ENCODE data around the gene MARCHF3.

Gene MARCHF3

DNA sequence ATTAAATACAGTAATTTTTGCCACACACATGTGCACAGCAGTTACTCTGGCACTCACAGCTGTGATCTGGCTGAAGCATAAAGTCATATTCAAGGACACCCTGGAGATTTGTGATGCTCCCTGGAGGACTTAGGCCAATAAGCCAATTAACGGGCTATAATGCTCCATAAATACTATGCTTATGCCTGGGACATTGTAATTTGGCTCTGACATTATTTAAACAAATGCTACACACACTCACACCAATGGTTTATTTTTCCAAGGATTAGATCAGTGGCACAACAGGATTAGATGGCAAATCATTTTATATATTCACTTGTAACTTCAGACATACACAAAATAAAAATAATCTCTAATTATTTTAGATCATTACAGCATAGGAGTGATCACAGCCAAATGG lies 142.2 kb downstream of the MARCHF3 start:
- no peaks in the 10 kb centered on the region for H3K36me3 ChIP-seq (ENCODE audit: insufficient read depth, low read length)
- no peaks in the 10 kb centered on the region for H3F3A ChIP-seq (ENCODE audit: low read depth)
- H3K27me3 ChIP-seq (ENCODE audit: insufficient read depth, low read length, poor library complexity, severe bottlenecking): no peaks in the 10 kb centered on the region
- no peaks in the 10 kb centered on the region for H3K9me3 ChIP-seq (ENCODE audit: insufficient read depth, low read depth, low read length)
- H3K4me3 ChIP-seq (ENCODE audit: low read length, poor library complexity, severe bottlenecking): no peak overlapping the region
- no peak overlapping the region for H3K4me2 ChIP-seq (ENCODE audit: low read depth, low read length, poor library complexity, severe bottlenecking)
- no peak overlapping the region for H3K9ac ChIP-seq (ENCODE audit: low read depth, low read length, poor library complexity, severe bottlenecking)
- H4K20me1 ChIP-seq (ENCODE audit: insufficient read depth, low read length, poor library complexity, severe bottlenecking): no peaks in the 10 kb centered on the region
- H2AFZ ChIP-seq (ENCODE audit: low read length): no peak overlapping the region
- TF ChIP-seq EZH2phosphoT487 (IDR thresholded peaks at IDR 0.05; ENCODE audit: borderline replicate concordance) (no peak), CTCF (conservative IDR thresholded peaks at IDR 0.05; ENCODE audit: low read length) (no peak)
- no peaks in the 10 kb centered on the region for H3K79me2 ChIP-seq (ENCODE audit: insufficient read depth, low read length)
- H3K9me2 ChIP-seq (replicated peaks; ENCODE audit: low read depth, low read length): no peaks in the 10 kb centered on the region
- no peaks in the 10 kb centered on the region for H3K4me1 ChIP-seq (ENCODE audit: insufficient read depth, low read length, poor library complexity, severe bottlenecking)

DNA sequence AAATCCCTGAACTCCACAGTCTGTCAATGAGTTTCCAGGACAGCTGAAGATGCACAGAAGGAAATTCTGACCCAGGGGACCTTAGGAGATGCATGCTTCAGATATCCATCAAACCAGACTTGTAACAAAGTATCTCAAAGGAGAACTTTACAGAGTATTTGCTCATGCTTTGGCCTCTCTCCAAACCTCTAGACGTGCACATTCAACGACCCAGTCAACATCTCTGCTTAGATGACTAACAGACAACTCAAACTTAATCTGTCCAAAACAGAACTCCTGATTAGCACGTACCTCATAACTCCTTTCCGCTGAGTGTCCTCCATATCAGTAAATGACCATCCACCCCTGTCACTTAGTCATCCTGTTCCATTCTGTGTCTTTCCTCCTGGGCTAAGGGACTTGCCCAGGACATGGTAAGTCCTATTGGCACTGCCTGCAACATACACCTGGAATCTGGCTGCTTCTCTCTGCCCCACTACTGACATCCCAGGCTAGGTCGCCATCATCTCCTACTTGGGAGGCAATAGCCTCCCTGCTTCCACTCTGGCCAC lies 146.0 kb downstream of the MARCHF3 start:
- Histone ChIP-seq H3K9me3 (ENCODE audit: insufficient read depth, low read depth, low read length) (no peaks in the 10 kb centered on the region), H3K9me2 (replicated peaks; ENCODE audit: low read depth, low read length) (no peaks in the 10 kb centered on the region), H3K9ac (ENCODE audit: low read depth, low read length, poor library complexity, severe bottlenecking) (no peak overlapping the region), H3K79me2 (ENCODE audit: insufficient read depth, low read length) (no peaks in the 10 kb centered on the region), H3K4me3 (ENCODE audit: low read length, poor library complexity, severe bottlenecking) (no peak overlapping the region), H3K27me3 (ENCODE audit: insufficient read depth, low read length, poor library complexity, severe bottlenecking) (no peaks in the 10 kb centered on the region), H3K4me2 (ENCODE audit: low read depth, low read length, poor library complexity, severe bottlenecking) (no peak overlapping the region), H4K20me1 (ENCODE audit: insufficient read depth, low read length, poor library complexity, severe bottlenecking) (no peaks in the 10 kb centered on the region), H3K36me3 (ENCODE audit: insufficient read depth, low read length) (no peaks in the 10 kb centered on the region), H3F3A (ENCODE audit: low read depth) (no peaks in the 10 kb centered on the region), H3K4me1 (ENCODE audit: insufficient read depth, low read length, poor library complexity, severe bottlenecking) (no peaks in the 10 kb centered on the region), H2AFZ (ENCODE audit: low read length) (no peak overlapping the region)
- TF ChIP-seq EZH2phosphoT487 (IDR thresholded peaks at IDR 0.05; ENCODE audit: borderline replicate concordance) (no peak), CTCF (conservative IDR thresholded peaks at IDR 0.05; ENCODE audit: low read length) (no peak)

DNA sequence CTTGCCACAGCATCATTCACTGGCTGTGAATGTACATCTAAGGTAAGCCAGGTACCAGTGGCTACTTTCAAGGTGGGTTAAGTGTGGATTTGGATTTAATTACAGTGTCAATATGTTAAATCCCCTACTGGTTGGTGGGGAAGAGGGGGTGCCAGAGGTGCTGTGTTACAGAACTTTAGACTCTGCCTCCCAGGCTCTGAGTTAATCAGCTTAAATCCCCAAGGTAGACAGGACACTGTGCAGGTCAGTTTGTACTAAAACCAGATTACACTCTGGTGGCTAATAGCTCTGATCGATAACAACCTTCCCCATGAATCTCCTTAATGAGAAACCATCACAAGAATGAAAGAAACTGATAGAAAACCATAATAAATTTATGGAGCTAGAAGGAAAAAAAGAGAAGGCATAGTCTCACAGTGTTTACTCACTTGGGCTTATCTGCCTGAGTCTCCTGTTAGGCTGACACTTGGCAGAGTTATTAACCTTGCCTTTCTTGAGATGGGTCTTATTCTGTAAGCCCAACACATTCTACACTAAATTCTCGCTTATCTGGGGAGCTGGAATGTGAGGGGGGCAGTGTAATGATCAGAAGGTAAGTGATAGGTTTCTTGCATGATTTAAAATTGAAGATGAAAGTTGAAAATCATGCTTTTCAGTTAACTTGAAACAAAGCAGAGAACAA lies 146.7 kb downstream of the MARCHF3 start:
- H3K36me3 ChIP-seq (ENCODE audit: insufficient read depth, low read length): no peaks in the 10 kb centered on the region
- H2AFZ ChIP-seq (ENCODE audit: low read length): no peak overlapping the region
- H3K9ac ChIP-seq (ENCODE audit: low read depth, low read length, poor library complexity, severe bottlenecking): no peak overlapping the region
- H4K20me1 ChIP-seq (ENCODE audit: insufficient read depth, low read length, poor library complexity, severe bottlenecking): no peaks in the 10 kb centered on the region
- no peak overlapping the region for H3K4me3 ChIP-seq (ENCODE audit: low read length, poor library complexity, severe bottlenecking)
- no peaks in the 10 kb centered on the region for H3K9me3 ChIP-seq (ENCODE audit: insufficient read depth, low read depth, low read length)
- H3K27me3 ChIP-seq (ENCODE audit: insufficient read depth, low read length, poor library complexity, severe bottlenecking): no peaks in the 10 kb centered on the region
- H3K4me1 ChIP-seq (ENCODE audit: insufficient read depth, low read length, poor library complexity, severe bottlenecking): no peaks in the 10 kb centered on the region
- no peaks in the 10 kb centered on the region for H3K9me2 ChIP-seq (replicated peaks; ENCODE audit: low read depth, low read length)
- H3K79me2 ChIP-seq (ENCODE audit: insufficient read depth, low read length): no peaks in the 10 kb centered on the region
- TF ChIP-seq CTCF (conservative IDR thresholded peaks at IDR 0.05; ENCODE audit: low read length): no peak
- no peak for TF ChIP-seq EZH2phosphoT487 (IDR thresholded peaks at IDR 0.05; ENCODE audit: borderline replicate concordance)
- H3K4me2 ChIP-seq (ENCODE audit: low read depth, low read length, poor library complexity, severe bottlenecking): no peak overlapping the region
- no peaks in the 10 kb centered on the region for H3F3A ChIP-seq (ENCODE audit: low read depth)

Data from Loucy (cell line).